DOHH2 (cell line): ENCODE measurements around the gene CNIH2.

ENCODE experiments used
- H3F3A ChIP-seq: fragments of 200-600 bp; sonication (generic), shearing (Covaris generic); 2 replicates; pipeline ENCODE4 v1.6.0; 2016; ENCODE audit warnings: antibody characterized with exemption, mild to moderate bottlenecking; ENCODE audit not compliant: control insufficient read depth, insufficient read depth
- H3K27ac ChIP-seq: fragments of 200-600 bp; sonication (generic); 2 replicates; pipeline ENCODE4 v1.5.1; 2014; ENCODE audit warnings: low read depth, mild to moderate bottlenecking, low read length, moderate library complexity
- H3K27me3 ChIP-seq: fragments of 200-600 bp; sonication (generic); 2 replicates; pipeline ENCODE4 v1.6.1; 2014; ENCODE audit warnings: mild to moderate bottlenecking, low read length, mixed read lengths; ENCODE audit not compliant: control insufficient read depth
- H3K36me3 ChIP-seq: fragments of 200-600 bp; sonication (generic); 2 replicates; pipeline ENCODE4 v1.6.1; 2014; ENCODE audit warnings: mild to moderate bottlenecking, low read length, moderate library complexity, mixed read lengths; ENCODE audit not compliant: control insufficient read depth
- H3K4me1 ChIP-seq: fragments of 200-600 bp; sonication (generic); 2 replicates; pipeline ENCODE4 v1.6.1; 2014; ENCODE audit warnings: mild to moderate bottlenecking, low read length, mixed read lengths; ENCODE audit not compliant: control insufficient read depth
- H3K4me2 ChIP-seq: fragments of 200-600 bp; sonication (generic); 2 replicates; pipeline ENCODE4 v1.6.0; 2014; ENCODE audit warnings: mild to moderate bottlenecking, low read length, moderate library complexity
- H3K4me3 ChIP-seq: fragments of 200-600 bp; sonication (generic); 2 replicates; pipeline ENCODE4 v1.5.1; 2014; ENCODE audit warnings: mild to moderate bottlenecking, low read length, mixed read lengths
- H3K79me2 ChIP-seq: fragments of 200-600 bp; sonication (generic); 2 replicates; pipeline ENCODE4 v1.6.1; 2014; ENCODE audit warnings: mild to moderate bottlenecking, low read length, mixed read lengths; ENCODE audit not compliant: control insufficient read depth
- H3K9me2 ChIP-seq: fragments of 200-600 bp; sonication (generic); replicated peaks from 2 replicates; pipeline ENCODE4 v1.6.1; 2014; ENCODE audit warnings: mild to moderate bottlenecking, low read length, mixed read lengths; ENCODE audit not compliant: control insufficient read depth
- H3K9me3 ChIP-seq: fragments of 200-600 bp; sonication (generic); 2 replicates; pipeline ENCODE4 v1.6.1; 2014; ENCODE audit warnings: antibody characterized with exemption, low read length, mixed read lengths; ENCODE audit not compliant: control insufficient read depth, insufficient read depth
- H4K20me1 ChIP-seq: fragments of 200-600 bp; sonication (generic); 2 replicates; pipeline ENCODE4 v1.6.0; 2014; ENCODE audit warnings: low read depth, mild to moderate bottlenecking, antibody characterized with exemption, low read length, moderate library complexity; ENCODE audit not compliant: control insufficient read depth, insufficient read depth
- EZH2phosphoT487 ChIP-seq: fragments of 200-600 bp; sonication (generic); IDR thresholded peaks from 2 replicates; pipeline ENCODE4 v1.6.1; 2017; ENCODE audit warnings: borderline replicate concordance, mild to moderate bottlenecking, antibody characterized with exemption, low read length, moderate library complexity, mixed read lengths
- TF ChIP-seq, protein P1 (sequence below): fragments of 200-600 bp; sonication (generic); IDR thresholded peaks from one replicate; pipeline ENCODE4 v1.5.1; 2014; ENCODE audit warnings: antibody characterized with exemption, mild to moderate bottlenecking, low read depth, low read length; ENCODE audit not compliant: poor library complexity, severe bottlenecking

Gene CNIH2

DNA sequence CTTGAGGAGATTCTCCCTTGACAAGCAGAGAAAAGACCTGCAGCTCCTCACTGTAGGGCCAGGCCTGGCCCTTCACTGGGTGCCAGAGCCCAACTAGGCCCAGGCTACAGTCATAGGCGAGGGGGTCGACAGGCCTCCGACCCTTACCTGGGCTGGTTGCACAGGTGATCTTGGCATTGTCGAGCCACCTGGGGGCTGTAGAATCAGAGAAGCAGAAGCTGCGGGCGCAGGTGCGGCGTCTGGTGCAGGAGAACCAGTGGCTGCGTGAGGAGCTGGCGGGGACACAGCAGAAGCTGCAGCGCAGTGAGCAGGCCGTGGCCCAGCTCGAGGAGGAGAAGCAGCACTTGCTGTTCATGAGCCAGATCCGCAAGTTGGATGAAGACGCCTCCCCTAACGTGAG is 16.4 kb upstream of the CNIH2 start:
- H3K79me2 ChIP-seq = peaks cover 26% of the 10 kb centered on the region
- H3K9me2 ChIP-seq = no peaks in the 10 kb centered on the region
- H3K27me3 ChIP-seq = no peaks in the 10 kb centered on the region
- H3K9me3 ChIP-seq = no peaks in the 10 kb centered on the region
- H3K4me1 ChIP-seq = peaks cover 16% of the 10 kb centered on the region
- no peak overlapping the region for H3K4me2 ChIP-seq
- H3K36me3 ChIP-seq = peaks cover 71% of the 10 kb centered on the region
- no peak overlapping the region for H3K27ac ChIP-seq
- H3K4me3 ChIP-seq = no peak overlapping the region
- no peaks in the 10 kb centered on the region for H4K20me1 ChIP-seq
- TF ChIP-seq, protein P1, sequence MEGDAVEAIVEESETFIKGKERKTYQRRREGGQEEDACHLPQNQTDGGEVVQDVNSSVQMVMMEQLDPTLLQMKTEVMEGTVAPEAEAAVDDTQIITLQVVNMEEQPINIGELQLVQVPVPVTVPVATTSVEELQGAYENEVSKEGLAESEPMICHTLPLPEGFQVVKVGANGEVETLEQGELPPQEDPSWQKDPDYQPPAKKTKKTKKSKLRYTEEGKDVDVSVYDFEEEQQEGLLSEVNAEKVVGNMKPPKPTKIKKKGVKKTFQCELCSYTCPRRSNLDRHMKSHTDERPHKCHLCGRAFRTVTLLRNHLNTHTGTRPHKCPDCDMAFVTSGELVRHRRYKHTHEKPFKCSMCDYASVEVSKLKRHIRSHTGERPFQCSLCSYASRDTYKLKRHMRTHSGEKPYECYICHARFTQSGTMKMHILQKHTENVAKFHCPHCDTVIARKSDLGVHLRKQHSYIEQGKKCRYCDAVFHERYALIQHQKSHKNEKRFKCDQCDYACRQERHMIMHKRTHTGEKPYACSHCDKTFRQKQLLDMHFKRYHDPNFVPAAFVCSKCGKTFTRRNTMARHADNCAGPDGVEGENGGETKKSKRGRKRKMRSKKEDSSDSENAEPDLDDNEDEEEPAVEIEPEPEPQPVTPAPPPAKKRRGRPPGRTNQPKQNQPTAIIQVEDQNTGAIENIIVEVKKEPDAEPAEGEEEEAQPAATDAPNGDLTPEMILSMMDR = no peak
- no peak for TF ChIP-seq EZH2phosphoT487
- 0 out of 2 replicates have a peak, but pooled peaks cover 3% of the 10 kb centered on the region for H3F3A ChIP-seq

DNA sequence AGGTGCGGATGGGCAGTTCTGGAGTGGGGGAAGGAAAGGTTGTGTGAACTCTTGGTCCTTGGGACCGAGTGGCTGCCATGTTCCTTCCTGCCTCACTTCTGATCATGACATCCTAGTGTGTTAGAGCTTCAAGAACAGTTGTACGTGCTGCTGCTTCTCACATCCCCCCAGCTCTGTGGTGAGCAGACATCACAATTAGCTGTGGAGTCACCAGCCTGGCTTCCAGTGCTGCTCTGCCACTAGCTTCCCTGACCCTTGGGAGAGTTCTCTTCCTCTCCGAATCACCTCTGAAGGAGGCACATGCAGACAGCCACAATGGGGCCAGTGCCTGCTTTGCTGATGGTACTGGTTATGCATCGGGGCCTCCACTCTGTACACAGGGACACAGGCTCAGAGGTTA is 15.8 kb upstream of the CNIH2 start:
- Histone ChIP-seq H3K36me3 (peaks cover 76% of the 10 kb centered on the region), H3K9me2 (no peaks in the 10 kb centered on the region), H3K4me1 (peaks cover 16% of the 10 kb centered on the region), H3K9me3 (no peaks in the 10 kb centered on the region), H3K27ac (no peak overlapping the region), H3F3A (0 out of 2 replicates have a peak, but pooled peaks cover 4% of the 10 kb centered on the region), H3K79me2 (peaks cover 26% of the 10 kb centered on the region), H4K20me1 (no peaks in the 10 kb centered on the region), H3K4me3 (no peak overlapping the region), H3K4me2 (no peak overlapping the region), H3K27me3 (no peaks in the 10 kb centered on the region)
- TF ChIP-seq, protein P1 = no peak
- no peak for TF ChIP-seq EZH2phosphoT487

DNA sequence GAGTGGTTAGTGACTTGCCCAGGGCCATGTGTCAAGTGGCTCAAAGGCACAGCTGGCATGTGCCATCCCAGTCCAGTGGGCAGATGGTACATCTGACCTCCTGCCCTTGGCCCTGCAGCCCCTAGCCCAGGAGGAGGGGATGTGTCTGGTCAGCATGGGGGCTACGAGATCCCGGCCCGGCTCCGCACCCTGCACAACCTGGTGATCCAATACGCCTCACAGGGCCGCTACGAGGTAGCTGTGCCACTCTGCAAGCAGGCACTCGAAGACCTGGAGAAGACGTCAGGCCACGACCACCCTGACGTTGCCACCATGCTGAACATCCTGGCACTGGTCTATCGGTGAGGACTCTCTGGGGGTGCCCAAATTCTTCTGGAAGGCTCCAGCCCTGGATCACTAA is 15.3 kb upstream of the CNIH2 start:
- Histone ChIP-seq H3K79me2 (peaks cover 25% of the 10 kb centered on the region), H3K27ac (no peak overlapping the region), H3K4me1 (peaks cover 18% of the 10 kb centered on the region), H3K27me3 (no peaks in the 10 kb centered on the region), H3K4me2 (no peak overlapping the region), H3K4me3 (no peak overlapping the region), H3F3A (peaks cover 2% of the 10 kb centered on the region; the same call in 1 of the 2 replicates), H3K36me3 (peaks cover 76% of the 10 kb centered on the region), H3K9me3 (no peaks in the 10 kb centered on the region), H4K20me1 (no peaks in the 10 kb centered on the region), H3K9me2 (no peaks in the 10 kb centered on the region)
- no peak for TF ChIP-seq EZH2phosphoT487
- TF ChIP-seq, protein P1 = no peak
